NT2/D1 (cell line): ENCODE data around the gene GDPD3.
"Not testable (repeated sequence)": the region's sequence is repeated elsewhere in the genome, so short reads cannot be mapped to it uniquely, and the experiment has no call there.

ENCODE experiments used
- DNase-seq: peaks from one replicate; pipeline ENCODE4 v3.0.0-alpha.2; 2011; ENCODE audit warnings: low read depth, low spot score
- H3K27me3 ChIP-seq: 2 replicates; pipeline ENCODE4 v1.6.0; 2011; ENCODE audit warnings: mild to moderate bottlenecking; ENCODE audit not compliant: insufficient read length, insufficient read depth
- H3K36me3 ChIP-seq: 2 replicates; pipeline ENCODE4 v1.6.1; 2011; ENCODE audit warnings: mild to moderate bottlenecking, low read length, mixed read lengths; ENCODE audit not compliant: insufficient read depth, insufficient read length
- H3K4me1 ChIP-seq: 2 replicates; pipeline ENCODE4 v1.5.1; 2011; ENCODE audit not compliant: insufficient read depth, insufficient read length
- H3K4me3 ChIP-seq: 2 replicates; pipeline ENCODE4 v1.5.1; 2011; ENCODE audit warnings: low read depth; ENCODE audit not compliant: insufficient read length
- H3K9ac ChIP-seq: 2 replicates; pipeline ENCODE4 v1.6.0; 2011; ENCODE audit warnings: low read depth; ENCODE audit not compliant: insufficient read length
- H3K9me3 ChIP-seq: 2 replicates; pipeline ENCODE4 v1.5.1; 2011; ENCODE audit warnings: mild to moderate bottlenecking, low read length; ENCODE audit not compliant: insufficient read depth
- SUZ12 ChIP-seq: IDR thresholded peaks from 2 replicates; pipeline ENCODE4 v1.6.1; 2011; ENCODE audit not compliant: insufficient read length, insufficient read depth; ENCODE audit errors: extremely low read depth
- YY1 ChIP-seq: IDR thresholded peaks from 2 replicates; pipeline ENCODE4 v1.6.1; 2011; ENCODE audit not compliant: insufficient read length, insufficient read depth
- ZNF274 ChIP-seq: IDR thresholded peaks from 2 replicates; pipeline ENCODE4 v1.6.1; 2011; ENCODE audit warnings: mild to moderate bottlenecking, low read depth, low read length

GDPD3 gene

DNA sequence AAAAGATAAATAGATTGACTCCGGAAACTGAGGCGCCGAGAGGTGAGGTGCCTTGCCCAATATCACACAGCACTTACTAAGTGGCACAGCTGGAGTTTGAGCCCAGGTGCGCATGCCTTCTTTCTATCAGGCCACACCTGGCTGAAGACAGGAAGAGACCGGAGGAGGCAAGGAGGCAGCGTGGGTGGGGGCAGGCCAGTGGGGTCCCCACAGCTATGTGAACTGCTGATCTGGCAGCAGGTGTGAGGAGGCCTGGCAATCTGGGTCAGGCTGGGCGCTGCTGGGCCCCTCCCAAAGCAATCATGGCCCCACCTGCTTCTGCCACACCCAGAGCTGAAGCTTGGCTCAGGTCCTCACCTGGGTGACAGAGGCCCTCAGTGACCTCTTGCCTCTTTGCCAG lies 1.9 kb upstream of the GDPD3 start:
- Histone ChIP-seq H3K9ac (no peak overlapping the region), H3K4me3 (no peak overlapping the region), H3K9me3 (no peaks in the 10 kb centered on the region), H3K4me1 (peaks cover 15% of the 10 kb centered on the region), H3K36me3 (peaks cover 46% of the 10 kb centered on the region), H3K27me3 (no peaks in the 10 kb centered on the region)
- DNase-seq: no peak
- TF ChIP-seq ZNF274: no peak
- no peak for TF ChIP-seq YY1
- no peak for TF ChIP-seq SUZ12

- Histone ChIP-seq H3K4me1 (peaks cover 15% of the 10 kb centered on the region), H3K36me3 (peaks cover 46% of the 10 kb centered on the region)
- not testable (repeated sequence) for H3K9ac ChIP-seq, H3K9me3 ChIP-seq, H3K4me3 ChIP-seq, DNase-seq, H3K27me3 ChIP-seq
These were observed 1.5 kb upstream of the GDPD3 start for GRCh38 chr16:30114833-30115232.

DNA sequence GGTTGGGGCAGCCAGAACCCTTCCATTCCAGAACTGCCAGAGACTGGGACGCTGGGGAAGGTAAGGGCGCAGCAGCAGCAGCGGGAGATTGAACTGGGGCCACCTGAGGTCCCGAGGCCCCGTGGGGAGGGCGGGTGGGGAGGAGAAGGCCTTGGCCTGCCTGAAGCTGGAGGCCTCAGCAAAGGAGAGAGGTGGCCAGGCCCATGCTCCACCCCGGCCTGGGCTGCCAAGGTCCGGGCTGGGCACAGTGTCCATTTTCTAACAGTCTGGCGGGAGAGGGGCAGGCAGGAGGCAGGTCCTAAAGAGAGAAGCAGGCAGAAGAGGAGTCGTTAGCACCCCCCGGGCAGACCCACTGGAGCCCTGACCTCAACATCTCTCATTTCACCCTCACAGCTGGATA lies 1.1 kb upstream of the GDPD3 start:
- H3K27me3 ChIP-seq: no peaks in the 10 kb centered on the region
- H3K9me3 ChIP-seq: no peaks in the 10 kb centered on the region
- peaks cover 15% of the 10 kb centered on the region for H3K4me1 ChIP-seq
- no peak overlapping the region for H3K9ac ChIP-seq
- TF ChIP-seq SUZ12 (no peak), YY1 (no peak), ZNF274 (no peak)
- peaks cover 42% of the 10 kb centered on the region for H3K36me3 ChIP-seq
- no peak for DNase-seq
- no peak overlapping the region for H3K4me3 ChIP-seq

DNA sequence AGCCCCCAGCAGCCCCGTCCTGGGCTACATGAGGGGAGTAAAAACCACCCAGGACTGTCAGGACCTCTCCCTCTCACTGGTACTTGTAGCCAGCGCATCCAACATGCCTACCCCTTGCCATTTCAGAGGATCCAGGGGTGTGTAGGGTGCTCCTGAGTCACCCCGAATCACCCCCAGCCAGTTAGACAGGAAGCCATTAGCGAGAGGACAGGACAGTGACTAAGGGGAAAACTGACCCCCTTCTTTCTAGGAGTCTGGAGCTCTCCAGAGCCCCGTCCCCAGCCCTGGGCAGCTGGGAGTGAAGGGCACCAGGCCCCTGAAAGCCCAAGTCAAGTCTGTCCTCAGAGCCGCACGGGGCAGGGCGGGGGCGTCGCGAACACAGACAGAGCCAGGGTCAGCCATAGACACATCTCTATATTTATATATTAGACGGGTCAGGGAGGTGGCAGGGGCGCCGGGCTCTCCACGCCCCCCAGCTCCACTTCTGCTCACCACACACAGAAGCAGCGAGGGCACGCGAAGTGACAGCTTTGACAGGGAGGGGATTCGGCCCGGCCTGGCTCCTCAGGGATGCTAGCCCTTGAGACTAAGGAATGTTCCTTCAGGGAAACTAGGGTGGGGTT lies 485 bp upstream of the GDPD3 start:
- no peaks in the 10 kb centered on the region for H3K9me3 ChIP-seq
- H3K4me3 ChIP-seq: no peak overlapping the region
- peaks cover 39% of the 10 kb centered on the region for H3K36me3 ChIP-seq
- H3K4me1 ChIP-seq: peaks cover 15% of the 10 kb centered on the region
- no peak overlapping the region for H3K9ac ChIP-seq
- TF ChIP-seq ZNF274 (no peak), YY1 (no peak), SUZ12 (no peak)
- DNase-seq: no peak
- no peaks in the 10 kb centered on the region for H3K27me3 ChIP-seq

DNA sequence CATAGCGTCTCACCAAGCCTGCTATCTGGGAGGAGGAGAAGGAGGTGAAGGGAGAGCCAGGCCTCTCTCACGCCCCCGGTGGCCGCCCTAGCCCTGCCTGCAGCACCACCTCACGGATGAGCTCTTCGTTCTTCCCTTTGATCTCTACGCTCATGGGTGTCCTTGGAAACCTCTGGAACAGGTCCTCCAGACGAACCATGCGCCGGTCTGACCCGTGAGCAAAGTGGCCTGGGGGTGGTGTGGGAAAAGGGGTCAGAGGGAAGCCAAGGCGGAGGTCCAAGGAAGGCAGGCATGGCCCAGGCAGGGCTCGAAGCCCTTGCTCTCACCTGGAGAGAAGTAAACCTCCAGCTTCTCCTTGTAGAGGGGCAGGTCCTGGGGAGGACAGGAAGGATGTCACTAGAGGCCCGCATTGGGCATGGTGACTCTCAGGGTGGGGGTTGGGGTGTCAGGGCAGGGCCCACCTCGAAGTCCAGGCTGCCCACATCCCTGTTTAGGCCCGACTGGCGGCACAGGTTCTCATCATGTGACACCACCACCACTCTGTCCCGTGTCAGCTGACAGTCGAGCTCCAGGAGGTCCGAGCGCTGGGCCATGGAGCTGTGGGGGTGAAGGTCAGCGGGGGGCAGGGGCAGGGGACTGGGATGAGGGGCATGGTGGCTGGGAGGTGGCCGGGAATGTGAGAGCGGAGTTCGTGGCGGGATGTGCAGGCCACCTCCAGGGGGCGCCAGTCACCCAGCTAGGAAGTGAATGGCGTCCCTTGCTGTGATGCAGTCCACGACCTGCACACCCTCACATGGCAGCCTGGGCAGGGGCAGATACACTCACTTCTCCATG lies 923 bp downstream of the GDPD3 start:
- peaks cover 15% of the 10 kb centered on the region for H3K4me1 ChIP-seq
- no peak overlapping the region for H3K4me3 ChIP-seq
- peaks cover 35% of the 10 kb centered on the region for H3K36me3 ChIP-seq
- no peak for TF ChIP-seq SUZ12
- H3K9me3 ChIP-seq: no peaks in the 10 kb centered on the region
- H3K27me3 ChIP-seq: no peaks in the 10 kb centered on the region
- H3K9ac ChIP-seq: peak overlapping the region; percentile 42
- DNase-seq: peak; percentile 75

DNA sequence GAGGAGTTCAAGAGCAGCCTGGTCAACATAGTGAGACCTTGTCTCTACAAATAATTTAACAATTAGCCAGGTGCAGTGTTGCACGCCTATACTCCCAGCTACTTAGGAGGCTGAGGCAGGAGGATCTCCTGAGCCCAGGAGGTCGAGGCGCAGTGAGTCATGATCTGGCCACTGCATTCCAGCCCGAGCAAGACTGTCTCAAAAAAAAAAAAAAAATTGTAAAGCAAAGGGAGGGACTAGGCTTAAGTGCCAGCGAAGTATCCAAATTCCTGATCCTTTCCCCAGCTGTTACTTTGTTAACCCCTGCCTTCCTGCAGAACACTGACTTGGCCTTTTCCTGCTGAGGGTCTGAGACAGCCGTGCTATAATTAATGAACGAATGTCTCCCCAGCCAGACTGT lies 2.7 kb downstream of the GDPD3 start:
- peaks cover 15% of the 10 kb centered on the region for H3K4me1 ChIP-seq
- no peaks in the 10 kb centered on the region for H3K27me3 ChIP-seq
- DNase-seq: peak; percentile 44
- H3K4me3 ChIP-seq: no peak overlapping the region
- H3K36me3 ChIP-seq: peaks cover 21% of the 10 kb centered on the region
- H3K9me3 ChIP-seq: no peaks in the 10 kb centered on the region
- no peak for TF ChIP-seq YY1
- TF ChIP-seq ZNF274: no peak
- no peak for TF ChIP-seq SUZ12
- no peak overlapping the region for H3K9ac ChIP-seq

GRCh38 chr16:30108059-30108850 lies 5.1 kb downstream of the GDPD3 start:
- no peak overlapping the region for H3K9ac ChIP-seq
- DNase-seq: no peak
- TF ChIP-seq YY1 (no peak), ZNF274 (no peak), SUZ12 (no peak)

More at GRCh38 chr16:30108059-30108850, 5.1 kb downstream of the GDPD3 start:
- no peak overlapping the region for H3K4me3 ChIP-seq
- H3K9me3 ChIP-seq: no peaks in the 10 kb centered on the region
- H3K36me3 ChIP-seq: peaks cover 28% of the 10 kb centered on the region
- peaks cover 15% of the 10 kb centered on the region for H3K4me1 ChIP-seq
- H3K27me3 ChIP-seq: no peaks in the 10 kb centered on the region
